GM21367 (cell line): ENCODE results near the gene AK2.
"Not testable (repeated sequence)": the region's sequence is repeated elsewhere in the genome, so short reads cannot be mapped to it uniquely, and the experiment has no call there.

ENCODE experiments used
- ATAC-seq: cut with Tn5 transposase; IDR thresholded peaks from one replicate; pipeline ENCODE4 v1.9.1; 2021; ENCODE audit not compliant: unreplicated experiment

AK2 gene

GRCh38 chr1:33024430-33025179, 12.1 kb downstream of the AK2 start:
- not testable (repeated sequence) for ATAC-seq

DNA sequence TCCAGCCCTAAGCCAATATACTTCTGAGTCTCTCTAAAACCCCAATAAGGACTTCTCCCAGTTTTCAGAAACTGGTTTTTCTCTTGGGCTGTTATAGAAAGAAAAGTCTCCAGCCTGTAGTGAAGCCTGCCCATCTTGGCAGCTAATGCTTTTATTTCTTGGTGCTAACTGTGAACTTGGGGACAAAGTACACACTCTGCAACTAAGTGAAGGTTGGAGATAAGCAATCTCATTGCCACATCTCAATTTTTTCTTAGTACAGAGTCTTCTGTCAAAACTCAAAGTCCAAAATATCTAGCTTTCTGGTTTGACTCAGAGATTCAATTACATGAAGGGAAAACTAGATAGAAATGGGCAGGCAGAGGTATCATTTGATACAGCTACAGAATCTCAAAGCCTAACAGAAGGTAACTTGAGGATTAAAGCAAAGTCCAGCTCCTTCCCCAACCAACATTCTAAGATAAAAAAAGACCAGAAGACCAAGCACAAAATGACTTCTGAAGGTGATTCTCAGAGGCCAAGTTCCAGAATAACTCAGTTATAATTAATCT, 14.0 kb downstream of the AK2 start:
- ATAC-seq, result no peak

DNA sequence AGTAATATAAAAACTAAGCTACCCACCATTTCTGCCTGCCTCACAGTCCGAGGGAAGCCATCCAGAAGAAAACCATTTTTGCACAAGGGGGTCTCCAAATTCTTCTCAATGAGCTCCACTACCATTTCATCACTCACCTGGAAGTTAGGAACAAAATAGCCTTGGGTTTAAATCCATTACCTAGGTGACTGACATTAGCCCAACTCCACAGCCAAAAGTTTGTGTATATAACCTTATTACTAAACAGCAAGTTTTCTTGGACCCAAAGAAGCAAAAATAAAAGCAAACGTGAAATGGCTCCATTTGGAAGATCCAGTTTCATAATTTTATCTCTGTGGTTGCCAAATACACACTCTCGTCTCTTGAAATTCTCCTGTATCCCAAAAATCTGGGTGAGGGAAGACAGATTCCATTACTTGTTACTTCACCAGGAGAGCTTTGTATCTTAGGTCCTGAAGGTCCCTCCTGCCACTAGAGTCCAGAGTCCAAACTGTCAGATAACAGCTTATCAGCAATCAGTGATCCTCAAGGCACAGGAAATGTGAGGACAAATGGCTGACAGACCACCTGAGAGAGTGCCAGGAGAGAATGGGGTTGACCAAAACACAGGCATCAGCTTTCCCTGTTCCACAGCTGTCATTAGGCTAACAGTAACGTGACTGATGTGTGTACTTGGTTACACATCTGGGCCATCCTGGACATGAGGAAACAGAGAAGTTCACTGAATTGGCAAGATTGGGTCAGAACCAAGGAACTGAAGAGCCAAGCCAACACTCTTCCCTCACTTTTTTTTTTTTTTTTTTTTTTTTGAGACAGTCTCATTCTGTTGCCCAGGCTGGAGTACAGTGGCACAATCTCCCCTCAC, 14.9 kb downstream of the AK2 start:
- no peak for ATAC-seq

GRCh38 chr1:33018112-33018511, 18.6 kb downstream of the AK2 start:
- ATAC-seq, result no peak

GRCh38 chr1:33017175-33017574, 19.5 kb downstream of the AK2 start:
- no peak for ATAC-seq

DNA sequence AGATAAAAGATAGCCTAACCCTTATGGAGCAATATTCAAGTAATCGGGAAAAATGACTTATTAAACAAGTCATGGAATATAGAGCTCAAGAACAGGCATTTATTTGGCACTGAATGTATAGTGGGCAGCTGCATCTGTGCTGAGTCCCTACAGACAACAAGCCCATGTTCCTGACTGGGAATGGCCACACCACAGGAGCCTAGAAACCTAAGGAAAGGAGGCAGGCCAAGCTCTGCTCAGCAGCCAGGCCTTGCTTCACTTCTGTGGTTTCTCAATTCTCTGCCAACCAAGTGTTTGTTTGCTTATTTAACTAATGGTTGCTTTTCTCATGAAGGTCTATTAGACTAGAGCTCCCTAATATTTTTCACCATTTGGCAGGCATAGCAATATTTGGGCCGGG, 21.5 kb downstream of the AK2 start:
- no peak for ATAC-seq

- ATAC-seq, result no peak
These were observed 22.1 kb downstream of the AK2 start for GRCh38 chr1:33014464-33015163.

DNA sequence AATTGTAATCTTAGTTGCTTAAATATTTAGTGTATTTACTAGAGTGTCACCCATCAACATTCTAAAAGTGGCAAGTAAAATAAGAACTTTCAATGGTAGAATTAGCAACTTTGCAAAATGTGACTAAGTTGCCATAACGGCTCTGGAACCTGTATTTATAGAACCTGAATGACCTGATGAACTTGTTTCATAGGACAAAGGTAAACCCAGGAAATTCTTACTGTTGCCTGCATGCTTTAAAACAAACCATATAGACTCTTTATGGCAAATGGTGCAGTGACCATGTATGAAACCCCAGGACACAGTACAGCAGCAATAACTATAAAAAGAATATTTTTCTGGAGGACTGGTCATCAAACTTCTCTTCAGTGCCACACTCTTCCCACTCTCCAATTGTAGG, 22.9 kb downstream of the AK2 start:
- ATAC-seq, result no peak

DNA sequence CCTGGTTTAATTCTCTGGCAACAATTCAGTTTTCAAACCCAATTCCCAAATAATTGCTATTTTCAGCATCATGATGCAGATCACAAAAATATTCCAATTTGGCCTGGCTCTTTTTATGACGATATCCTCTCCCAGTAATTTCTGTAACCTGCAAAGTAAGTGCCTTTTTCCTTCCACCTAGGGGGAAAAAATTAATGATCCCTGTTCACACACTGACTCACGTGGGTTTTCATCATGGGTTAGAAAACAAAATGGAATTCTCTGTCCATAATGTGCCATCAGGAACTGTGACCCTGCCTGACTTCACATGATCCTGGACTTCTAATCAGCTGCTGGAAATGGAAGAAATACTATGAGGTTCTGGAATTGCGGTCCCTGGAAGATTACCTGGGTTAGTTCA, 24.5 kb downstream of the AK2 start:
- no peak for ATAC-seq

GRCh38 chr1:33010932-33011731, 25.6 kb downstream of the AK2 start:
- ATAC-seq, result no peak

DNA sequence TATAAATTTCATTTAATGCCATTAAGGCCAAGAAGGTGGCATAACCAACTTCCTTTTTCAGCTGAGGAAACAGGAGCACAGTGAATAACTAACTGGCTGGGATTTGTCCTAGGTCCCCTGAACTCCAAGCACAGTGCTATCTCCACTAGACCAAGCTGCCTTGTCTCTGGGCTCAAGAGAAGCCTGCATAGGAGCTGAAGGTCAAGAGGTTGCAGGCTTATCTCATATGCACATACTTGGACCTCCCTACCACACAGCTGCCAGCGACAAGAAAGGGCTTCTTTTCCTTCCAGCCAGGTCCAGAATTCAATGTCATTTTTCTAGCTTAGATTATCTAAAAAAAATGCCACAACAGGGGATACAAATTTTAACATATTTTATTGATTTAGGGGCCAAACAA, 27.1 kb downstream of the AK2 start:
- ATAC-seq, result no peak

GRCh38 chr1:33008051-33008914, 28.4 kb downstream of the AK2 start:
- ATAC-seq, result no peak

DNA sequence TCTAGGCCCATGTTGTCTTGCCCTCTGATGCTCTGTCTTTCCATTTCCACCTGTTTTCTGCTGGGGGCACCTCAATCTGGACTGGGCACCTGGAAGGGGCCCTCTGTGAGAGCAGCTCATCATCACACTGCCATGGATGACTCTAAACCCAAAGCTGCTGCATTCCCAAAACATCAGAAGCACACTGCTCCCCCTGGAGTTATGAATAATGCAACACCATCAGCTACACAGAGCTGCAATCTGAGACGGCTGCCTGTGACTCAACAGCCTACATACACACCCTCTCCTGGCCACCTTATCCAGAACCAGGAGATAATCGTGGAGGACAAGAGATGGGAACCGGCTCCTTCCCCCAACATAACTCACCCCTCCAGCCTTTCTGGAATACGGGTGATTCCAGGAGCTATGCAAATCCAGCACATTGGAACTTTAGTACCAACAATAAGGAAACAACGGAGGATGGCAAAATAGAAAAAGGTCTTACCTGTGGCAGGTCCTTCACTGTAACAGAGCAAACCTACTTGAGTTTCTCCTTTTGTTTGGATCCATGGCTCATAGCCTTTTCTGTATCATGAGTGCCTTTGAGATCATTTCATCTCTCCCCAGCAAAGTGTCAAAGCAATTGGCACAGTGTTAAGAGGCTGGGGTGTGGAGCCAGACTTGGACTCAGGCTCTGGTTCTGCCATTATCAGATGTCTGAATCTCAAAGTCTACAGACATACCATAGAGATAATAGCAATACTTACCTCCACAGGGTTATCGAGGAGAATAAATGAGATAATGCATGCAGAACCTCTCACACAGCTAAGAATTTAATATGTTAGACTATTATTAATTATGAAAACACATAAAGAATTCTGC, 29.3 kb downstream of the AK2 start:
- ATAC-seq, result no peak

DNA sequence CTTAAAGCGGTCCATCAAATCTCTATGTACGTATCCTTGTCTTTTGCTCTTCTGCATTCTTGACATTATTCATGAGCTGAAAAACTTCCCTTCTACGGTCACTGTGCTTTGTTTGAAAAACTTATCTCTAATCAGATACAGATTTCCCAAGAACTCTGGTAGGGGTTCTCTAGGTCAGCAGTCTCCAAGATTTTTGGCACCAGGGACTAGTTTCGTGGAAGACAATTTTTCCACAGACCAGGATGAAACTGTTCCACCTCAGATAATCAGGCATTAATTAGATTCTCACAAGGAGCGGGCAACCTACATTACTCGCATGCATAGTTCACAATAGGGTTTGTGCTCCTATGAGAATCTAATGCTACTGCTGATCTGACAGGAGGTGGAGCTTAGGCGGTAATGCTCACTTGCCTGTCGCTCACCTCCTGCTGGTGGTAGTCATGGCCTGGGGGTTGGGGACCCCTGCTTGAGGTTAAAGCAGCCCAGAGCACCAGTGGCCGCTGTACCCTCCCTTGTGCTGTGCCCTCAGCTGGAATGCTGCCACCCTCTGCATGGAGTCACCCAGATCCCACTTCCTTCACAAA, 30.8 kb downstream of the AK2 start:
- no peak for ATAC-seq

GRCh38 chr1:33005117-33005837, 31.4 kb downstream of the AK2 start:
- ATAC-seq, result no peak

- ATAC-seq, result no peak
These were observed 32.1 kb downstream of the AK2 start for GRCh38 chr1:33004613-33005012.

DNA sequence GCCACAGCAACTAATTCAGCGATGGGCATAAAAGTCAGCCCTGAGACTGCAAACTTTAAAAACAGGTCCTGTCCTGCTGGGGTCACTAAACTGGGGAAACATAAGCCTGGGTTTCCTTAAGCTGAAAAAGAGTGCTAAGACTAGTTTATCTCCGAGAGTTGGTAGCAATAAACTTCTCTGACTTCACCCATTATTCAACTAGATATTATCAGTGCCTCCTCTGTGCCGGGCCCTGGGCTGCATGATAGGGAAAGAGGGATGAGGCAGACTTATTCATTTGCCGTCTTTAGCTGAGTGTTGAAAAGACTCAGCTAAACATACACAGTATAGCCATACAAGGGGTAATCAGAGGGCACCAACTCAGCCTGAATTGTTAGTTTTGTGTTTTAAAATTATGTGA, 33.0 kb downstream of the AK2 start:
- ATAC-seq, result no peak

DNA sequence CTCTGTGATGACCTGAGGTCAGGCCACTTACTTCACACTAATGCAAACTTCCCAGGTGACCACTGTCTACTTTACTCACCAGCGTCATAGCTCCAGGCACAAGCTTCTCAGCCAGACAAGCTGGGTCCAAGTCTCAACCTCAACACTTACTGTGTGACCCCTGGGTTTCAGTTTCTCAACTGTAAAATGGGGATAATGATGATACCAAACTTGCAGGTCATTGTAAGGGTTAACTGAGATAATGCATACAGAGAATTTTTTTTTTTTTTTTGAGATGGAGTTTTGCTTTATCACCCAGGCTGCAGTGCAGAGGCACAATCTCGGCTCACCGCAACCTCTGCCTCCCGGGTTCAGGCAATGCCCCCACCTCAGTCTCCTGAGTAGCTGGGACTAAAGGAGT, 34.7 kb downstream of the AK2 start:
- ATAC-seq, result no peak
